Omental fat pad (tissue), 4 donors: ENCODE results near the gene FFAR2. TPM values are rescaled to one million over a fixed set of nuclear protein-coding genes. Genes with fewer than 3 reads are reported as not detected.
"Not testable (repeated sequence)": the region's sequence is repeated elsewhere in the genome, so short reads cannot be mapped to it uniquely, and the experiment has no call there.

Source experiments
- ATAC-seq: fragments of 150-250 bp; one replicate; pipeline ENCODE4 v1.9.1; 2016; ENCODE audit warnings: mild to moderate bottlenecking, moderate library complexity; ENCODE audit not compliant: low FRiP score
- DNase-seq: peaks from one replicate; pipeline ENCODE4 v3.0.0-alpha.2; 2019; ENCODE audit warnings: low spot score
- CTCF ChIP-seq, 3 donors: fragments of 450-650 bp; IDR thresholded peaks; one replicate each; pipeline ENCODE4 v1.5.1; 2016 to 2017; ENCODE audit warnings: antibody characterized with exemption in 3 of 3, mild to moderate bottlenecking in 3 of 3, moderate library complexity in 2 of 3
- total RNA-seq, 4 donors: library from RNA; depleted of rRNA; stranded (reverse); fragments of >200 nt; gene quantifications; one replicate each; pipeline ENCODE4 v1.1.0, GENCODE V29; 2016

Gene FFAR2
- total RNA-seq, 4 donors from 2014 or later = 0.46 to 4.4 (median 0.80) TPM

GRCh38 chr19:35461060-35461459 is 13.0 kb downstream of the FFAR2 start:
- ATAC-seq (no peak), DNase-seq (no peak)
- TF ChIP-seq CTCF (IDR thresholded peaks at IDR 0.05) = no peak

GRCh38 chr19:35461788-35462187 is 13.7 kb downstream of the FFAR2 start:
- ATAC-seq, DNase-seq: not testable (repeated sequence)

GRCh38 chr19:35462476-35462953 is 14.5 kb downstream of the FFAR2 start:
- DNase-seq = no peak

GRCh38 chr19:35462956-35463355 is 14.9 kb downstream of the FFAR2 start:
- ATAC-seq = not testable (repeated sequence)

More at GRCh38 chr19:35462476-35462953, 14.5 kb downstream of the FFAR2 start:
- peak; percentile 25 for ATAC-seq
- TF ChIP-seq CTCF (IDR thresholded peaks at IDR 0.05) = no peak

GRCh38 chr19:35466259-35466658 is 18.2 kb downstream of the FFAR2 start:
- TF ChIP-seq CTCF (IDR thresholded peaks at IDR 0.05) = no peak
- ATAC-seq = no peak
- DNase-seq = no peak

More at GRCh38 chr19:35462956-35463355, 14.9 kb downstream of the FFAR2 start:
- DNase-seq = not testable (repeated sequence)

- no peak for ATAC-seq
- no peak for TF ChIP-seq CTCF (IDR thresholded peaks at IDR 0.05)
- no peak for DNase-seq
Observed at GRCh38 chr19:35468637-35469036, 20.6 kb downstream of the FFAR2 start.

- ATAC-seq (no peak), DNase-seq (no peak)
- no peak for TF ChIP-seq CTCF (IDR thresholded peaks at IDR 0.05)
Observed at GRCh38 chr19:35470128-35470527, 22.1 kb downstream of the FFAR2 start.

GRCh38 chr19:35471075-35471474 is 23.0 kb downstream of the FFAR2 start:
- not testable (repeated sequence) for DNase-seq, ATAC-seq

- DNase-seq (no peak), ATAC-seq (no peak)
- no peak for TF ChIP-seq CTCF (IDR thresholded peaks at IDR 0.05)
Observed at GRCh38 chr19:35471946-35472345, 23.9 kb downstream of the FFAR2 start.
